Measurements from ENCODE around the gene ZC3H18. TPM values are rescaled to one million over a fixed set of nuclear protein-coding genes. Genes with fewer than 3 reads are reported as not detected.

The ZC3H18 gene
- total and polyA plus RNA-seq, 2 experiments from 2014 or later = 30.0 to 40.7 TPM

- Histone ChIP-seq H3K4me1 (ENCODE audit: insufficient read depth) (no peaks in the 10 kb centered on the region), H4K20me1 (replicated peaks; ENCODE audit: insufficient read depth) (peaks cover 15% of the 10 kb centered on the region), H3K27me3 (ENCODE audit: insufficient read depth) (no peaks in the 10 kb centered on the region), H3K79me2 (replicated peaks; ENCODE audit: insufficient read depth) (peaks cover 33% of the 10 kb centered on the region), H3K9me2 (ENCODE audit: insufficient read depth) (no peaks in the 10 kb centered on the region), H2AFZ (no peak overlapping the region), H3K27ac (ENCODE audit: low read depth) (0 out of 2 replicates have a peak overlapping the region, but pooled peaks have one; percentile 45), H3K4me2 (no peak overlapping the region), H3F3A (replicated peaks; ENCODE audit: low read depth) (0 out of 2 replicates have a peak, but pooled peaks cover 8% of the 10 kb centered on the region), H3K36me3 (ENCODE audit: insufficient read depth) (no peaks in the 10 kb centered on the region; the same call in 1 of the 2 replicates), H3K4me3 (no peak overlapping the region)
- H3K36me3 Mint-ChIP-seq (ENCODE audit: low read depth) = peaks cover 37% of the 10 kb centered on the region
- H3K27ac Mint-ChIP-seq = no peak overlapping the region
- no peak for DNase-seq (ENCODE audit: low spot score)
- no peak for ATAC-seq
- TF ChIP-seq JUNB (IDR thresholded peaks at IDR 0.05; ENCODE audit: unreplicated experiment) (no peak), STAT1 (IDR thresholded peaks at IDR 0.05; ENCODE audit: unreplicated experiment) (no peak), CREB1 (CRISPR knock-in tag; IDR thresholded peaks at IDR 0.05; ENCODE audit: low read depth) (no peak), NANOG (IDR thresholded peaks at IDR 0.05; ENCODE audit: borderline replicate concordance) (no peak), ZNF114 (CRISPR knock-in tag; IDR thresholded peaks at IDR 0.05) (no peak), EZH2phosphoT487 (IDR thresholded peaks at IDR 0.05; ENCODE audit: unreplicated experiment) (no peak), ZNF331 (CRISPR knock-in tag; IDR thresholded peaks at IDR 0.05; ENCODE audit: low read depth) (no peak), POLR2AphosphoS5 (IDR thresholded peaks at IDR 0.05; ENCODE audit: low read depth) (no peak), EZH2 (IDR thresholded peaks at IDR 0.05; ENCODE audit: low read depth, unreplicated experiment) (no peak), CTCF (conservative IDR thresholded peaks at IDR 0.05; ENCODE audit: low read depth in 2 of 2) (no peak)
- TF ChIP-seq, protein P1, sequence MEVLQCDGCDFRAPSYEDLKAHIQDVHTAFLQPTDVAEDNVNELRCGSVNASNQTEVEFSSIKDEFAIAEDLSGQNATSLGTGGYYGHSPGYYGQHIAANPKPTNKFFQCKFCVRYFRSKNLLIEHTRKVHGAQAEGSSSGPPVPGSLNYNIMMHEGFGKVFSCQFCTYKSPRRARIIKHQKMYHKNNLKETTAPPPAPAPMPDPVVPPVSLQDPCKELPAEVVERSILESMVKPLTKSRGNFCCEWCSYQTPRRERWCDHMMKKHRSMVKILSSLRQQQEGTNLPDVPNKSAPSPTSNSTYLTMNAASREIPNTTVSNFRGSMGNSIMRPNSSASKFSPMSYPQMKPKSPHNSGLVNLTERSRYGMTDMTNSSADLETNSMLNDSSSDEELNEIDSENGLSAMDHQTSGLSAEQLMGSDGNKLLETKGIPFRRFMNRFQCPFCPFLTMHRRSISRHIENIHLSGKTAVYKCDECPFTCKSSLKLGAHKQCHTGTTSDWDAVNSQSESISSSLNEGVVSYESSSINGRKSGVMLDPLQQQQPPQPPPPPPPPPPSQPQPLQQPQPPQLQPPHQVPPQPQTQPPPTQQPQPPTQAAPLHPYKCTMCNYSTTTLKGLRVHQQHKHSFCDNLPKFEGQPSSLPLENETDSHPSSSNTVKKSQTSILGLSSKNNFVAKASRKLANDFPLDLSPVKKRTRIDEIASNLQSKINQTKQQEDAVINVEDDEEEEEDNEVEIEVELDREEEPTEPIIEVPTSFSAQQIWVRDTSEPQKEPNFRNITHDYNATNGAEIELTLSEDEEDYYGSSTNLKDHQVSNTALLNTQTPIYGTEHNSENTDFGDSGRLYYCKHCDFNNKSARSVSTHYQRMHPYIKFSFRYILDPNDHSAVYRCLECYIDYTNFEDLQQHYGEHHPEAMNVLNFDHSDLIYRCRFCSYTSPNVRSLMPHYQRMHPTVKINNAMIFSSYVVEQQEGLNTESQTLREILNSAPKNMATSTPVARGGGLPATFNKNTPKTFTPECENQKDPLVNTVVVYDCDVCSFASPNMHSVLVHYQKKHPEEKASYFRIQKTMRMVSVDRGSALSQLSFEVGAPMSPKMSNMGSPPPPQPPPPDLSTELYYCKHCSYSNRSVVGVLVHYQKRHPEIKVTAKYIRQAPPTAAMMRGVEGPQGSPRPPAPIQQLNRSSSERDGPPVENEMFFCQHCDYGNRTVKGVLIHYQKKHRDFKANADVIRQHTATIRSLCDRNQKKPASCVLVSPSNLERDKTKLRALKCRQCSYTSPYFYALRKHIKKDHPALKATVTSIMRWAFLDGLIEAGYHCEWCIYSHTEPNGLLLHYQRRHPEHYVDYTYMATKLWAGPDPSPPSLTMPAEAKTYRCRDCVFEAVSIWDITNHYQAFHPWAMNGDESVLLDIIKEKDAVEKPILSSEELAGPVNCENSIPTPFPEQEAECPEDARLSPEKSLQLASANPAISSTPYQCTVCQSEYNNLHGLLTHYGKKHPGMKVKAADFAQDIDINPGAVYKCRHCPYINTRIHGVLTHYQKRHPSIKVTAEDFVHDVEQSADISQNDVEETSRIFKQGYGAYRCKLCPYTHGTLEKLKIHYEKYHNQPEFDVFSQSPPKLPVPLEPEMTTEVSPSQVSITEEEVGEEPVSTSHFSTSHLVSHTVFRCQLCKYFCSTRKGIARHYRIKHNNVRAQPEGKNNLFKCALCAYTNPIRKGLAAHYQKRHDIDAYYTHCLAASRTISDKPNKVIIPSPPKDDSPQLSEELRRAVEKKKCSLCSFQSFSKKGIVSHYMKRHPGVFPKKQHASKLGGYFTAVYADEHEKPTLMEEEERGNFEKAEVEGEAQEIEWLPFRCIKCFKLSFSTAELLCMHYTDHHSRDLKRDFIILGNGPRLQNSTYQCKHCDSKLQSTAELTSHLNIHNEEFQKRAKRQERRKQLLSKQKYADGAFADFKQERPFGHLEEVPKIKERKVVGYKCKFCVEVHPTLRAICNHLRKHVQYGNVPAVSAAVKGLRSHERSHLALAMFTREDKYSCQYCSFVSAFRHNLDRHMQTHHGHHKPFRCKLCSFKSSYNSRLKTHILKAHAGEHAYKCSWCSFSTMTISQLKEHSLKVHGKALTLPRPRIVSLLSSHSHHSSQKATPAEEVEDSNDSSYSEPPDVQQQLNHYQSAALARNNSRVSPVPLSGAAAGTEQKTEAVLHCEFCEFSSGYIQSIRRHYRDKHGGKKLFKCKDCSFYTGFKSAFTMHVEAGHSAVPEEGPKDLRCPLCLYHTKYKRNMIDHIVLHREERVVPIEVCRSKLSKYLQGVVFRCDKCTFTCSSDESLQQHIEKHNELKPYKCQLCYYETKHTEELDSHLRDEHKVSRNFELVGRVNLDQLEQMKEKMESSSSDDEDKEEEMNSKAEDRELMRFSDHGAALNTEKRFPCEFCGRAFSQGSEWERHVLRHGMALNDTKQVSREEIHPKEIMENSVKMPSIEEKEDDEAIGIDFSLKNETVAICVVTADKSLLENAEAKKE (CRISPR knock-in tag; IDR thresholded peaks at IDR 0.05) = no peak
- TF ChIP-seq, protein P2, sequence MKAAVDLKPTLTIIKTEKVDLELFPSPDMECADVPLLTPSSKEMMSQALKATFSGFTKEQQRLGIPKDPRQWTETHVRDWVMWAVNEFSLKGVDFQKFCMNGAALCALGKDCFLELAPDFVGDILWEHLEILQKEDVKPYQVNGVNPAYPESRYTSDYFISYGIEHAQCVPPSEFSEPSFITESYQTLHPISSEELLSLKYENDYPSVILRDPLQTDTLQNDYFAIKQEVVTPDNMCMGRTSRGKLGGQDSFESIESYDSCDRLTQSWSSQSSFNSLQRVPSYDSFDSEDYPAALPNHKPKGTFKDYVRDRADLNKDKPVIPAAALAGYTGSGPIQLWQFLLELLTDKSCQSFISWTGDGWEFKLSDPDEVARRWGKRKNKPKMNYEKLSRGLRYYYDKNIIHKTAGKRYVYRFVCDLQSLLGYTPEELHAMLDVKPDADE (IDR thresholded peaks at IDR 0.05) = no peak
- TF ChIP-seq, protein P3, sequence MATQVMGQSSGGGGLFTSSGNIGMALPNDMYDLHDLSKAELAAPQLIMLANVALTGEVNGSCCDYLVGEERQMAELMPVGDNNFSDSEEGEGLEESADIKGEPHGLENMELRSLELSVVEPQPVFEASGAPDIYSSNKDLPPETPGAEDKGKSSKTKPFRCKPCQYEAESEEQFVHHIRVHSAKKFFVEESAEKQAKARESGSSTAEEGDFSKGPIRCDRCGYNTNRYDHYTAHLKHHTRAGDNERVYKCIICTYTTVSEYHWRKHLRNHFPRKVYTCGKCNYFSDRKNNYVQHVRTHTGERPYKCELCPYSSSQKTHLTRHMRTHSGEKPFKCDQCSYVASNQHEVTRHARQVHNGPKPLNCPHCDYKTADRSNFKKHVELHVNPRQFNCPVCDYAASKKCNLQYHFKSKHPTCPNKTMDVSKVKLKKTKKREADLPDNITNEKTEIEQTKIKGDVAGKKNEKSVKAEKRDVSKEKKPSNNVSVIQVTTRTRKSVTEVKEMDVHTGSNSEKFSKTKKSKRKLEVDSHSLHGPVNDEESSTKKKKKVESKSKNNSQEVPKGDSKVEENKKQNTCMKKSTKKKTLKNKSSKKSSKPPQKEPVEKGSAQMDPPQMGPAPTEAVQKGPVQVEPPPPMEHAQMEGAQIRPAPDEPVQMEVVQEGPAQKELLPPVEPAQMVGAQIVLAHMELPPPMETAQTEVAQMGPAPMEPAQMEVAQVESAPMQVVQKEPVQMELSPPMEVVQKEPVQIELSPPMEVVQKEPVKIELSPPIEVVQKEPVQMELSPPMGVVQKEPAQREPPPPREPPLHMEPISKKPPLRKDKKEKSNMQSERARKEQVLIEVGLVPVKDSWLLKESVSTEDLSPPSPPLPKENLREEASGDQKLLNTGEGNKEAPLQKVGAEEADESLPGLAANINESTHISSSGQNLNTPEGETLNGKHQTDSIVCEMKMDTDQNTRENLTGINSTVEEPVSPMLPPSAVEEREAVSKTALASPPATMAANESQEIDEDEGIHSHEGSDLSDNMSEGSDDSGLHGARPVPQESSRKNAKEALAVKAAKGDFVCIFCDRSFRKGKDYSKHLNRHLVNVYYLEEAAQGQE (IDR thresholded peaks at IDR 0.05; ENCODE audit: unreplicated experiment) = no peak
- peaks cover 36% of the 10 kb centered on the region for H3K4me1 Mint-ChIP-seq
- H3K4me3 Mint-ChIP-seq = no peak overlapping the region
- peaks cover 6% of the 10 kb centered on the region for H3K27me3 Mint-ChIP-seq (ENCODE audit: insufficient read depth, low read depth, poor library complexity)
- H3K9me3 Mint-ChIP-seq = no peaks in the 10 kb centered on the region
Measured at GRCh38 chr16:88618956-88619667, 48.9 kb downstream of the ZC3H18 start.
